Tibial artery (tissue), 4 donors: ENCODE data around the gene DEK.

Experiments used
- DNase-seq, 2 donors: peaks; one replicate each; pipeline ENCODE4 v3.0.0-alpha.2; 2019
- H3K27ac ChIP-seq, 2 donors: fragments of 200-600 bp; sonication (generic) in 1 of 2; 1 replicate in 1 of 2; 2 replicates in 1 of 2; pipeline ENCODE4 v1.5.1; 2018 to 2019; ENCODE audit warnings: mild to moderate bottlenecking in 1 of 2
- H3K27me3 ChIP-seq, 2 donors: fragments of 200-600 bp; sonication (generic) in 1 of 2; one replicate each; pipeline versions ENCODE4 v1.5.1 to v1.6.0; 2016 to 2019
- H3K36me3 ChIP-seq, 3 donors: fragments of 200-600 bp; sonication (generic) in 2 of 3; one replicate each; pipeline ENCODE4 v1.5.1; 2016 to 2019; ENCODE audit warnings: mild to moderate bottlenecking in 2 of 3
- H3K4me1 ChIP-seq, 4 donors: fragments of 200-600 bp; sonication (generic) in 2 of 4; 1 replicate in 3 of 4; 2 replicates in 1 of 4; pipeline ENCODE4 v1.5.1; 2016 to 2019
- H3K4me3 ChIP-seq, 2 donors: fragments of 200-600 bp; sonication (generic) in 1 of 2; 1 replicate in 1 of 2; 2 replicates in 1 of 2; pipeline ENCODE4 v1.5.1; 2018 to 2019; ENCODE audit warnings: mild to moderate bottlenecking in 2 of 2
- H3K9me3 ChIP-seq, 3 donors: fragments of 200-600 bp; sonication (generic) in 1 of 3; one replicate each; pipeline ENCODE4 v1.5.1; 2016 to 2019
- intact Hi-C: fragments of 100-400 bp; cut with DNase I; formaldehyde crosslinking; loops from one replicate; pipeline ENCODE4 v1.15.0; 2023; ENCODE audit warnings: low total_unique reads
- TF ChIP-seq, protein P1 (sequence below), 2 experiments: fragments of 200-600 bp in 1 of 2; fragments of 450-650 bp in 1 of 2; IDR thresholded peaks; one replicate each; pipeline ENCODE4 v1.5.1; 2017 to 2019; ENCODE audit warnings: antibody characterized with exemption in 2 of 2, mild to moderate bottlenecking in 1 of 2, moderate library complexity in 1 of 2

The DEK gene

DNA sequence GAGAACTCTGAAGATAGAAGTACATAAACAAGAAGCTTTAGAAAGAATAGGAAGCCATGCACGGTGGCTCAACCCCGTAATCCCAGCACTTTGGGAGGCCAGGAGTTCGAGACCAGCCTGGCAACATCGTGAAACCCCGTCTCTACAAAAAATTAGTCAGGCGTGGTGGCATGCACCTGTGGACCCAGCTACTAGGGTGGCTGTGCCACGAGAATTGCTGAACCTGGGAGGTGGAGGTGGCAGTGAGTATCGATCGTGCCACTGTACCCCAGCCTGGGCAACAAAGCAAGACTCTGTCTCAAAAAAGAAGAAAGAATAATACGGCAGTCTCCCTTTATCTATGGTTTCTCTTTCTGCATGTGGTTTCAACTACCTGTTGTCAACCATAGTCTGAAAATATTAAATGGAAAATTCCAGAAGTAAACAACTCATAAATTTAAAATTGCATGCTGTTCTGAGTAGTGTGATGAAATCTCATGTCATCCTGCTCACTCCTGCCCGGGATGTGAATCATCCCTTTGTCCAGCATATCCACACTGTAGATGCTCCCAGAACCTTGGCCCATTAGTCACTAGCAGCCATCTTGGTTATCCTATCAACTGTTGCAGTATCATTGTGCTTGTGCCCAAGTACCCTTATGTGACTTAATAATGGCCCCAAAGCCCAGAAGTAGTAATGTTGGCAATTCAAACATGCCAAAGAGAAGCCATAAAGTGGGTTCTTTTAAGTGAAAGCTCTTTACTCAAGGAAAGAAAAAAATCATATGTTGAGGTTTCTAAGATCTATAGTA lies 22.1 kb downstream of the DEK start:
- TF ChIP-seq, protein P1, sequence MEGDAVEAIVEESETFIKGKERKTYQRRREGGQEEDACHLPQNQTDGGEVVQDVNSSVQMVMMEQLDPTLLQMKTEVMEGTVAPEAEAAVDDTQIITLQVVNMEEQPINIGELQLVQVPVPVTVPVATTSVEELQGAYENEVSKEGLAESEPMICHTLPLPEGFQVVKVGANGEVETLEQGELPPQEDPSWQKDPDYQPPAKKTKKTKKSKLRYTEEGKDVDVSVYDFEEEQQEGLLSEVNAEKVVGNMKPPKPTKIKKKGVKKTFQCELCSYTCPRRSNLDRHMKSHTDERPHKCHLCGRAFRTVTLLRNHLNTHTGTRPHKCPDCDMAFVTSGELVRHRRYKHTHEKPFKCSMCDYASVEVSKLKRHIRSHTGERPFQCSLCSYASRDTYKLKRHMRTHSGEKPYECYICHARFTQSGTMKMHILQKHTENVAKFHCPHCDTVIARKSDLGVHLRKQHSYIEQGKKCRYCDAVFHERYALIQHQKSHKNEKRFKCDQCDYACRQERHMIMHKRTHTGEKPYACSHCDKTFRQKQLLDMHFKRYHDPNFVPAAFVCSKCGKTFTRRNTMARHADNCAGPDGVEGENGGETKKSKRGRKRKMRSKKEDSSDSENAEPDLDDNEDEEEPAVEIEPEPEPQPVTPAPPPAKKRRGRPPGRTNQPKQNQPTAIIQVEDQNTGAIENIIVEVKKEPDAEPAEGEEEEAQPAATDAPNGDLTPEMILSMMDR (IDR thresholded peaks at IDR 0.05) = no peak
- Histone ChIP-seq H3K27ac (no peak overlapping the region), H3K36me3 (peaks cover 18 to 44% (median 36%) of the 10 kb centered on the region in 3 donors), H3K4me3 (no peak overlapping the region), H3K4me1 (no peaks in the 10 kb centered on the region), H3K27me3 (no peaks in the 10 kb centered on the region), H3K9me3 (no peaks in the 10 kb centered on the region)
- intact Hi-C loops = no loop called here
- DNase-seq = no peak

DNA sequence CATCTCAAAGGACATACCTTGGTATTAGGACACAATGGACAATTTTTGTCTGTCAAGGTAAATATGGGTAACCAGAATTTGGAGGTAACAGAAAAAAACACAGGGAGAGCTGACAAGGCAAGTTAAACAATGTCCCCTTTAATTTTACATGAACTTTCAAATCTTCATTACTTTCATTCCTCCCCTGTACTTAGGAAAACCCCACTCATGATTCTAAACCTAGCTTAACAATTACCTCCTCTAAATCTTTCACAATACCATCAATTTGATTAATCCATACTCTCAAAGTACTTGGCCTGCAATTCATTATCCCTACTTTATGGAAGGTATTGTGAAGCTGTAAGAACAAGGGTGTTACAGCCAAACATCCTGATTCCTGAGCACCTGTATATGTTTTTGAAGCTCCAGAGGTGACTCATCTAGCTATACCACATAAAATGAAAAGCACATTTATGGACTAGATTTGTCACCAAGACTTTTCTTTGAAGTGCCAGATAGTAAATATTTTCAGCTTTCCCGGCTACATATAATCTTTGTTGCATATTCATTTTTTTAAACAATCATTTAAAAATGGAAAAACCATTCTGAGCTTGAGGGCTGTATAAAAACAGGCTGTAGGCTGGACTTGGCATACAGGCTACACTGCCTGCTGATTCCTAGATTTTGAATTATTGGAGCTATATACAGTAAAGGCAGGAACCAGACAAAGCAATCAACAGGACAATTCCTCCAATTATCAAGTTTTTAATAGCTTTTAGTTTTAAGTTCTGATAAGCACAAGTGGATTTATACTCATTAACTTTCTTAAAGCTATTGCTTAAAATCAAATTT lies 22.9 kb downstream of the DEK start:
- peaks cover 23 to 50% (median 43%) of the 10 kb centered on the region in 3 donors for H3K36me3 ChIP-seq
- H3K27me3 ChIP-seq = no peaks in the 10 kb centered on the region
- no peak overlapping the region for H3K4me3 ChIP-seq
- H3K9me3 ChIP-seq = no peaks in the 10 kb centered on the region
- no peak overlapping the region for H3K27ac ChIP-seq
- DNase-seq = no peak
- intact Hi-C loops = no loop called here
- no peaks in the 10 kb centered on the region for H3K4me1 ChIP-seq
- TF ChIP-seq, protein P1 (IDR thresholded peaks at IDR 0.05) = no peak

DNA sequence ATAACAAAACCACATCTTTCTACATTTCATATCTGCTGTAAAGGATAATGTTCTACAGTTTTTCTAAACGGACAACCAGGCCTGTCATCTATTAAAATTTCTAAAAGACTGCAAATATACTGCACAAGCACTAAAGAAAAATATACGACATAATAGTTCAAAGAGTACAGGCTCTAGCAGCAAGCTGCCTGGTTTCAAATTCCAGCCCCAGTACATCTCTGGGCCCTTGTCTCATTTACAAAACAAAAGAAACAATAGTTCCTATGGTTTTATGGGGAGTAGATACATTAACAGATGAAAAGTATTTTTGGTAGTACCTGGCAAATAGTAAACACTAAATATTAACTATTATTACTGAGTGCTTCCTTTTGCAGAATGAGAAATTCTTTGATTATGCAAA lies 24.1 kb downstream of the DEK start:
- TF ChIP-seq, protein P1 (IDR thresholded peaks at IDR 0.05) = no peak
- Histone ChIP-seq H3K27me3 (no peaks in the 10 kb centered on the region), H3K4me1 (no peaks in the 10 kb centered on the region), H3K4me3 (no peak overlapping the region), H3K36me3 (peaks cover 22 to 62% (median 46%) of the 10 kb centered on the region in 3 donors), H3K9me3 (no peaks in the 10 kb centered on the region), H3K27ac (no peak overlapping the region)
- DNase-seq = no peak
- intact Hi-C loops = no loop called here

DNA sequence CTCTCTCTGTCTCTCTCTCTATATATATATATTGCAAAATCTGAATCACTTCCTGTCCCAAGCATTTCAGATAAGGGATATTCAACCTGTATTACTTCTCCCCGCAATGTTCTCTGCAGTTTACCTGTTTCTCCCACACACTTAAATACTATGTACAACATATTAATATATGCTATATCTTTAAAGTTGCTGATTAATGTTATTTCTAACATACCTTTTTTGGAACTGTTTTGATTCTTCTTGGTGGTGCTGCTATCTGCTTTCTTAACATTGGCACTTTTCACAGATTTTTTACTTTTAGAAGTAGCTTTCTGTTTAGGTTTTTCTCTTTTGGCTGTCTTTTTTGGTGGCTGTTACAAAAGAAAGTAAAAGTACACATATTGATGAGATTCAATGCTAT lies 27.2 kb downstream of the DEK start:
- Histone ChIP-seq H3K36me3 (peaks cover 33 to 58% (median 45%) of the 10 kb centered on the region in 3 donors), H3K9me3 (peaks cover 0 to 7% (median 5%) of the 10 kb centered on the region in 3 donors), H3K4me3 (no peak overlapping the region), H3K27me3 (no peaks in the 10 kb centered on the region), H3K27ac (no peak overlapping the region), H3K4me1 (no peaks in the 10 kb centered on the region)
- no peak for DNase-seq
- TF ChIP-seq, protein P1 (IDR thresholded peaks at IDR 0.05) = no peak
- intact Hi-C loops = no loop called here

DNA sequence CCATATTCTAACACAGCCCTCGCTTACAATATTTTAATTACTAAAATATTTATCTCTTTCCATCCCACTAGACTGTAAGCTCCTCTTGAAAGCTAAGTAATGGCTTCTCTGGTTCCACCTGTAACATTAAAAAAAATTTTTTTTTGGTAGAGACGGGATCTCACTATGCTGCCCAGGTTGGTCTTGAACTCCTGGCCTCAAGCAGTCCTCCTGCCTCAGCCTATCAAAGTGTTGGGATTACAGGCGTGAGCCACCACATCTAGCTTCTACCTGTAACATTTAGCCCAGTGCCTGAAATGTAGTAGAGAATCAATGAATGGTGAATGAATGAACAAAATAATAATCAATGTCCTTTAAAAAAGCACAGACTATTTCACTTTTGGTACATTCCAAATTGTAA lies 28.8 kb downstream of the DEK start:
- intact Hi-C loops = no loop called here
- Histone ChIP-seq H3K27me3 (no peaks in the 10 kb centered on the region), H3K27ac (no peak overlapping the region), H3K4me1 (no peaks in the 10 kb centered on the region), H3K4me3 (no peak overlapping the region), H3K9me3 (peaks cover 0 to 14% (median 7%) of the 10 kb centered on the region in 3 donors), H3K36me3 (peaks cover 41 to 62% (median 55%) of the 10 kb centered on the region in 3 donors)
- TF ChIP-seq, protein P1 (IDR thresholded peaks at IDR 0.05) = no peak
- DNase-seq = no peak
